ENCODE results near the gene PARD3. TPM values are rescaled to one million over a fixed set of nuclear protein-coding genes. Genes with fewer than 3 reads are reported as not detected.
"Not testable (repeated sequence)": the region's sequence is repeated elsewhere in the genome, so short reads cannot be mapped to it uniquely, and the experiment has no call there.

PARD3 gene
- total RNA-seq, 1 donor = 42.1 TPM

DNA sequence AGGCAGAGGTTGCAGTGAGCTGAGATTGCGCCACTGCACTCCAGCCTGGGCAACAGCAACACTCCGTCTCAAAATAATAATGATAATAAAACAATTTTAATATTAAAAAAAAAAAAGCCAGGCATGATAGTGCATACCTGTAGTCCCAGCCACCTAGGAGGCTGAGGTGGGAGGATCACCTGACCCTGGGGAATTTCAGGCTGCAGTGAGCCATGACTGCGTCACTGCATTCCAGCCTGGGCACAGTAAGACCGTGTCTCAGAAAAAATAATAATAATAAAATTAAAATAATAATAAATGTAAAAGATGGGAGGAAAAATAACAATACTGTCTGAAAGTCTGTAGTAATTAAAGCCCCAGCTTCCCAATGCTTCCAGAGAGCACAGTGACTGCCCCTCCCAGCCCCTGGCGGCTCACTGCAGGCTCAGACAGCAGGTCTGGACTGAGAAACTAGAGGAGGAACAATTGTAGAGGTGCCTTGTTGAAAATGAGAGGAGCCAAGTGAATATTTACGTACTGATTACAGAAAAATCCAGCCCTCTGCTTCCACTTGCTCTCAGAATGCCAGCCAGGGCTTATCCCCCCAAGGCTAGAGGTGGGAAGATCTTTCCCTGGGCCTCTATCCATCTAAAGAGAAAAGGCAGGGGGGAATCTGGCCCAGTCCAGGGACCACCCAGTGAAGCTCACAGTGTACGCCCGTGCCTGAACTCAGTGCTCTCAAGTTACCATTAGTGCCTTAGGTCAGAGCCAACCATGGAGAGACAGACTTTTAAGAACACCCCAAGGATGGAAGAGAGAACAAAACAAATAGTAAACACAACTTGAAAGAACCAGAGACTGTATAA lies 112.8 kb downstream of the PARD3 start:
- no peak for DNase-seq (ENCODE audit: low read depth)
- no peak overlapping the region for H3K4me3 ChIP-seq (ENCODE audit: low read depth, low read length)
- TF ChIP-seq CTCF (IDR thresholded peaks at IDR 0.05; ENCODE audit: insufficient read depth, low read length) = peak; percentile 20

DNA sequence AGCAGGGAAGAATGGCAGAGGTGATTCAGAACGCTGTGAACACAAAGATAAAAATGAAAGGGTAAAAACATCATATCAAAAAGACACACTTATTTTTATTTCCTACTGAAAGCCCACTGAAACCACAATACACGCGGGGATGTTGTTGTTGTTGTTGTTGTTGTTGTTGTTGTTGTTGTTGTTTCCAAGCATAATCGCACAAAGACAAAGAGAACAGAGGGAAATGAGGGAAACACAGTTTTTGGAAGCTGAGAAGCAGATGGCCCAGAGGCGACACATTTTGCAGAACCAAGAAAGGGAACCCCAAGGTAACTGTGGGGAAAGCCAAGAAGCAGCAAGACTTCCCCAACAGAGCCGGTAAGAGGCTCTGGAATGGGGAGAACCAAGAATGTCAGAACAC lies 113.9 kb downstream of the PARD3 start:
- H3K4me3 ChIP-seq (ENCODE audit: low read depth, low read length) = no peak overlapping the region
- DNase-seq (ENCODE audit: low read depth) = no peak
- TF ChIP-seq CTCF (IDR thresholded peaks at IDR 0.05; ENCODE audit: insufficient read depth, low read length) = no peak

- DNase-seq (ENCODE audit: low read depth); H3K4me3 ChIP-seq (ENCODE audit: low read depth, low read length): not testable (repeated sequence)
These were observed 114.3 kb downstream of the PARD3 start for GRCh38 chr10:34700752-34701151.

DNA sequence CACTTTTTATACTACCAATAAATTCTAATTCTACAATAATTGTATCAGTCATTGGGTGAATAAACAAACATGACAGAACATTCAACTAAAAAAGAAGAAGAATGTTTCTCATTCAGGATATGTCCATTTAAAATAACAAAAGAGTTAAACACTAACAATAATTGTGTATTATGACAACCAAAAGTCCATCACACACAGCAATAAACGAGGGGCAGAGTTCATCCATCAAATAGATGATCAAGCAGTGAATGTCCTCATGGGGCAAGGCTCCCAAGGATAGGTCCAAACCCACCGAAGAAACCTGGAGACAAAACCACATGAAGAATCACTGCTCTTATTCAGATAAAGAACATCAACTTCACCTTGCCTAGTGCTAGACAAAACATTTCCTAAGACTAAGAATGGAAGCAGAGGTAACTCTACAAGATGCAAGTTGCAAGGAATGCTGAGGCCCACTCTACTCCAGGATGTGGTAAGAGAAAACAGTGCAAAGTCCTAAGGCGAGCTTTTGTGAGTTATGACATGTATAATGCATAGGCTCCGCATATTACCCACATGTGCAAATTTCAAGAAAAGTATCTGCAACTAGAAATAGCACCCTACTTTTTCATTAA lies 115.1 kb downstream of the PARD3 start:
- TF ChIP-seq CTCF (IDR thresholded peaks at IDR 0.05; ENCODE audit: insufficient read depth, low read length) = no peak
- DNase-seq (ENCODE audit: low read depth) = no peak
- H3K4me3 ChIP-seq (ENCODE audit: low read depth, low read length) = no peak overlapping the region

GRCh38 chr10:34698979-34699378 lies 116.1 kb downstream of the PARD3 start:
- no peak for TF ChIP-seq CTCF (IDR thresholded peaks at IDR 0.05; ENCODE audit: insufficient read depth, low read length)

DNA sequence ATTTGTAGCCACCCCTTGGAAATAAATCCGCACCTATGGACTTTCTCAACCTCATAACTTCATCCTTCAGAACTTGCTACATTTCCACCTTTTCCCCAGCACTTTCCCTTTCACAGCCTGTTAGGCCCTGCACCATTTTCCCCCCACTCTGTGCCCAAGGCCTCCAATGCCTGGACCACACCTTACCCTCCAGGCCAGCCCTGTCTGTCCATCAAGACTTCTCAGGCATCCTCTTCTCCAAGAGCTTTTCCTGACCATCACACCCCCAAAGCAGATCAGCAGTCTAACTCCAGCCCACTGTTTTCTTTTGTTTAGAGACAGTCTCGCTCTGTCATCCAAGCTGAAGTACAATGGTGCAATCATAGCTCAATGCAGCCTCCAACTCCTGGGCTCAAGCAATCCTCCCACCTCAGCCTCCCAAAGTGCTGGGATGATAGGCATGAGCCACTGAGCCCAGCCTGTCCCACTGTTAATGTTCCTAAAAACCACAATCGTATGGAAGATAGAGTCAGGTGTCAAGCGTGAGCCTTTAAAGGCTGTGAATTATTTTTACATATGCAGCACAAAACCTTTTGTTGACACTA lies 116.8 kb downstream of the PARD3 start:
- no peak for DNase-seq (ENCODE audit: low read depth)
- no peak for TF ChIP-seq CTCF (IDR thresholded peaks at IDR 0.05; ENCODE audit: insufficient read depth, low read length)
- H3K4me3 ChIP-seq (ENCODE audit: low read depth, low read length) = no peak overlapping the region

More at GRCh38 chr10:34698979-34699378, 116.1 kb downstream of the PARD3 start:
- H3K4me3 ChIP-seq (ENCODE audit: low read depth, low read length) = no peak overlapping the region
- DNase-seq (ENCODE audit: low read depth) = peak; percentile 80
